Measurements from ENCODE around the gene CCNJL.

GRCh38 chr5:160213537-160213936, 98.8 kb downstream of the CCNJL start:
- TF ChIP-seq CTCF (optimal IDR thresholded peaks at IDR 0.05 in 1 of 3, IDR thresholded peaks at IDR 0.05 in 1 of 3, conservative IDR thresholded peaks at IDR 0.05 in 1 of 3; ENCODE audit: extremely low read depth in 1 of 3, insufficient read depth in 2 of 3, low read length in 3 of 3) (no peak), EZH2 (IDR thresholded peaks at IDR 0.05; ENCODE audit: low read length) (no peak)

Data from keratinocyte (primary cell).